PC-3 (cell line): ENCODE results near the gene NAV2. TPM values are rescaled to one million over a fixed set of nuclear protein-coding genes. Genes with fewer than 3 reads are reported as not detected.

Experiments
- ATAC-seq: fragments of 200-7000 bp; cut with Tn5 transposase; 2 replicates; pipeline ENCODE4 v1.9.1; 2020; ENCODE audit warnings: mild to moderate bottlenecking, moderate library complexity
- BruUV-seq: library from RNA; stranded (reverse); fragments of 400-500 nt; replicated peaks from 2 replicates; lab custom pipeline; 2021; lab: Mats Ljungman, UMichigan
- CTCF ChIA-PET: fragments of 300-600 bp; sonication (Branson Sonifier 250); formaldehyde crosslinking; loops from one replicate; lab custom pipeline; 2022; ENCODE audit warnings: antibody characterized with exemption; lab: Charles Lee
- POLR2A ChIA-PET: fragments of 300-600 bp; sonication (Branson Sonifier 250); formaldehyde crosslinking; loops from one replicate; lab custom pipeline; 2022; ENCODE audit warnings: antibody characterized with exemption; ENCODE audit not compliant: unreplicated experiment; lab: Charles Lee
- DNase-seq: peaks from one replicate; pipeline ENCODE4 v3.0.0-alpha.2; 2015
- H2AFZ ChIP-seq: fragments of 300-600 bp; sonication (generic); 2 replicates; pipeline ENCODE4 v1.6.0; 2016; ENCODE audit warnings: antibody characterized with exemption, low read length
- H3F3A ChIP-seq: fragments of 300-600 bp; sonication (generic); one replicate; pipeline ENCODE4 v1.6.0; 2017; ENCODE audit warnings: antibody characterized with exemption, low read length, control low read depth, mild to moderate bottlenecking; ENCODE audit not compliant: unreplicated experiment
- H3K27ac ChIP-seq: fragments of 300-600 bp; sonication (generic); 2 replicates; pipeline ENCODE4 v1.5.1; 2016; ENCODE audit warnings: mild to moderate bottlenecking, low read length
- H3K27me3 ChIP-seq: fragments of 300-600 bp; sonication (generic); 2 replicates; pipeline ENCODE4 v1.6.1; 2016; ENCODE audit warnings: low read length, mixed read lengths
- H3K36me3 ChIP-seq: fragments of 300-600 bp; sonication (generic); 2 replicates; pipeline ENCODE4 v1.6.1; 2016; ENCODE audit warnings: low read depth, mixed run types, low read length, mixed read lengths
- H3K4me1 ChIP-seq: fragments of 300-600 bp; sonication (generic); 2 replicates; pipeline ENCODE4 v1.5.1; 2016; ENCODE audit warnings: low read length; ENCODE audit not compliant: insufficient read depth
- H3K4me2 ChIP-seq: fragments of 300-600 bp; sonication (generic); 2 replicates; pipeline ENCODE4 v1.6.0; 2016; ENCODE audit warnings: low read length
- H3K4me3 ChIP-seq: fragments of 300-600 bp; sonication (generic); 2 replicates; pipeline ENCODE4 v1.5.1; 2016; ENCODE audit warnings: mild to moderate bottlenecking, low read length, mixed read lengths
- H3K79me2 ChIP-seq: fragments of 300-600 bp; sonication (generic); 2 replicates; pipeline ENCODE4 v1.6.1; 2017; ENCODE audit warnings: low read length, mixed read lengths
- H3K9ac ChIP-seq: fragments of 300-600 bp; sonication (generic); 2 replicates; pipeline ENCODE4 v1.6.0; 2016; ENCODE audit warnings: mild to moderate bottlenecking, low read length
- H3K9me2 ChIP-seq: fragments of 300-600 bp; sonication (generic); replicated peaks from 2 replicates; pipeline ENCODE4 v1.6.1; 2016; ENCODE audit warnings: mixed run types, low read length, mixed read lengths
- H3K9me3 ChIP-seq: fragments of 300-600 bp; sonication (generic); 2 replicates; pipeline ENCODE4 v1.6.1; 2016; ENCODE audit warnings: low read length, mixed read lengths
- H4K20me1 ChIP-seq: fragments of 300-600 bp; sonication (generic); 2 replicates; pipeline ENCODE4 v1.6.1; 2016; ENCODE audit warnings: low read length, mixed read lengths
- CTCF ChIP-seq: fragments of 300-600 bp; sonication (generic); conservative IDR thresholded peaks from 2 replicates; pipeline ENCODE4 v1.5.1; 2017; ENCODE audit warnings: antibody characterized with exemption, low read depth, mild to moderate bottlenecking, low read length
- EZH2 ChIP-seq: fragments of 300-600 bp; sonication (generic); IDR thresholded peaks from one replicate; pipeline ENCODE4 v1.6.1; 2017; ENCODE audit warnings: antibody characterized with exemption, mild to moderate bottlenecking, low read length; ENCODE audit not compliant: unreplicated experiment
- EZH2phosphoT487 ChIP-seq: fragments of 300-600 bp; sonication (generic); IDR thresholded peaks from 2 replicates; pipeline ENCODE4 v1.6.1; 2018; ENCODE audit warnings: mild to moderate bottlenecking, antibody characterized with exemption, low read length, borderline replicate concordance
- intact Hi-C: fragments of 100-400 bp; cut with micrococcal nuclease; formaldehyde crosslinking; loops from 2 replicates; pipeline ENCODE4 v1.9.0; 2023
- total RNA-seq: library from RNA; depleted of rRNA; stranded (reverse); fragments of >200 nt; gene quantifications from 2 replicates; pipeline ENCODE4 v1.2.3, GENCODE V29; 2014

Gene NAV2
- total RNA-seq, 1 experiment from 2014 or later = 10.4 TPM

- Histone ChIP-seq H3K79me2 (no peaks in the 10 kb centered on the region), H3K9me3 (no peaks in the 10 kb centered on the region), H3K36me3 (no peaks in the 10 kb centered on the region), H2AFZ (no peak overlapping the region), H3K9me2 (no peaks in the 10 kb centered on the region), H3F3A (no peaks in the 10 kb centered on the region), H4K20me1 (no peaks in the 10 kb centered on the region), H3K4me3 (no peak overlapping the region), H3K27ac (no peak overlapping the region), H3K9ac (no peak overlapping the region), H3K27me3 (no peaks in the 10 kb centered on the region), H3K4me2 (no peak overlapping the region), H3K4me1 (no peaks in the 10 kb centered on the region)
- peak; percentile 55 for ATAC-seq
- DNase-seq = peak; percentile 48
- ChIA-PET POLR2A (no interaction called here), CTCF (no interaction called here)
- TF ChIP-seq CTCF = peak; percentile 77
- TF ChIP-seq EZH2 = no peak
- no peak for TF ChIP-seq EZH2phosphoT487
- no TSS peak for BruUV-seq
- intact Hi-C loops = loop anchor here (1.0 to 2.0 kb wide), 2 partner anchors 33 to 46 kb away; no protein-coding TSS in a partner anchor
Measured at GRCh38 chr11:19905280-19905853, 192.7 kb downstream of the NAV2 start.

DNA sequence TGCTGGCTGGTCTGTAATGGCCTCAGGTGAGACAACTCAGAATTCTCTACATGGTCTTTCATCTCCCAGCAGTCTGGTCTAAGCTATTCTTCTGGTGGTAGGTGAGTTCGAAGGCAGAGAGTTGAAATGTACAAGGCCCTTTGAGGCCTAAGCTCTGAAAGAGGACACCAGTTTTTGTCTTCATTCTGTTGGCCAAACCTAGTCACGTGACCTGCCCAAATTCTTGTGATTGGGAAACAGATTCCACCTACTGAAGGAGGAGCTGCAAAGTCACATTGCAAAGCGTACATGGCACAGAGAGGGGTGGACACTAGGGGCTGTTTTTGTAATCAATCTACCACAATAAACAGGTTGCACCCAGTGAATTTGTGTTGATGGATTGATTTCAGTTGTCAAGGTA, 193.5 kb downstream of the NAV2 start:
- intact Hi-C loops = no loop called here
- BruUV-seq = no TSS peak
- DNase-seq = no peak

More for the DNA sequence above, 193.5 kb downstream of the NAV2 start:
- Histone ChIP-seq H3K9me3 (no peaks in the 10 kb centered on the region), H3K9ac (no peak overlapping the region), H3F3A (no peaks in the 10 kb centered on the region), H3K4me1 (no peaks in the 10 kb centered on the region), H4K20me1 (no peaks in the 10 kb centered on the region), H3K4me3 (no peak overlapping the region), H3K27me3 (no peaks in the 10 kb centered on the region), H3K4me2 (no peak overlapping the region), H2AFZ (no peak overlapping the region), H3K36me3 (no peaks in the 10 kb centered on the region), H3K9me2 (no peaks in the 10 kb centered on the region), H3K79me2 (no peaks in the 10 kb centered on the region), H3K27ac (no peak overlapping the region)
- TF ChIP-seq EZH2phosphoT487 (no peak), CTCF (no peak), EZH2 (no peak)
- no peak for ATAC-seq
- CTCF ChIA-PET = no interaction called here
- POLR2A ChIA-PET = no interaction called here
